HL-60 (cell line): Measurements from ENCODE around the gene WDFY1.

Source experiments
- CTCF ChIP-seq: IDR thresholded peaks from one replicate; pipeline ENCODE4 v1.5.1; 2011; ENCODE audit warnings: low read length, control low read depth, inconsistent platforms; ENCODE audit not compliant: insufficient read depth
- GABPA ChIP-seq: IDR thresholded peaks from 2 replicates; pipeline ENCODE4 v1.6.1; 2012; ENCODE audit warnings: low read depth
- POLR2AphosphoS5 ChIP-seq: IDR thresholded peaks from 2 replicates; pipeline ENCODE4 v1.6.1; 2012; ENCODE audit warnings: low read depth
- REST ChIP-seq: IDR thresholded peaks from 2 replicates; pipeline ENCODE4 v1.6.1; 2012; ENCODE audit warnings: low read depth; ENCODE audit not compliant: insufficient replicate concordance

- TF ChIP-seq POLR2AphosphoS5 (no peak), REST (no peak), CTCF (no peak), GABPA (no peak)
Observed at GRCh38 chr2:223973606-223974005, 28.5 kb upstream of the WDFY1 start.
